Activated B cell treated with CpG ODN at 0.5 μM for 24 hours (primary cell): Measurements from ENCODE around the gene SLC24A4. TPM values are rescaled to one million over a fixed set of nuclear protein-coding genes. Genes with fewer than 3 reads are reported as not detected.

Source experiments
- ATAC-seq: fragments of 200-7000 bp; cut with Tn5 transposase; one replicate; pipeline ENCODE4 v1.10.0; 2021; ENCODE audit warnings: low read depth, mild to moderate bottlenecking, moderate library complexity
- CTCF ChIA-PET: fragments of 350-600 bp; sonication (Branson Sonifier 250); formaldehyde crosslinking; loops from one replicate; lab custom pipeline; 2021; ENCODE audit warnings: antibody characterized with exemption; lab: Charles Lee
- POLR2A ChIA-PET: fragments of 350-600 bp; sonication (Branson Sonifier 250); formaldehyde crosslinking; loops from one replicate; lab custom pipeline; 2021; ENCODE audit warnings: antibody characterized with exemption; lab: Charles Lee
- DNase-seq: peaks from one replicate; pipeline ENCODE4 v3.0.0; 2022
- H3K27ac Mint-ChIP-seq: one replicate; pipeline ENCODE4 v1.8.0; 2020; ENCODE audit warnings: mixed read lengths
- H3K27me3 Mint-ChIP-seq: one replicate; pipeline ENCODE4 v1.8.0; 2021; ENCODE audit warnings: mixed read lengths
- H3K36me3 Mint-ChIP-seq: one replicate; pipeline ENCODE4 v1.8.0; 2021; ENCODE audit warnings: low read depth, mixed read lengths
- H3K4me1 Mint-ChIP-seq: one replicate; pipeline ENCODE4 v1.8.0; 2021; ENCODE audit warnings: mixed read lengths
- H3K4me3 Mint-ChIP-seq: one replicate; pipeline ENCODE4 v1.8.0; 2020; ENCODE audit warnings: mild to moderate bottlenecking, mixed read lengths
- H3K9me3 Mint-ChIP-seq: one replicate; pipeline ENCODE4 v1.8.0; 2020; ENCODE audit warnings: mixed read lengths
- intact Hi-C: fragments of 100-400 bp; cut with micrococcal nuclease; formaldehyde crosslinking; loops from one replicate; pipeline ENCODE4 v1.15.1; 2024
- total RNA-seq: library from RNA; stranded (reverse); gene quantifications from 2 replicates; pipeline ENCODE4 v1.2.3, GENCODE V29; 2022
- TF ChIP-seq, protein P1 (sequence below): fragments of 200-600 bp; IDR thresholded peaks from one replicate; pipeline ENCODE4 v1.8.0; 2022; ENCODE audit warnings: antibody characterized with exemption, mild to moderate bottlenecking

The SLC24A4 gene
- total RNA-seq, 1 donor from 2014 or later = 0.09 TPM

DNA sequence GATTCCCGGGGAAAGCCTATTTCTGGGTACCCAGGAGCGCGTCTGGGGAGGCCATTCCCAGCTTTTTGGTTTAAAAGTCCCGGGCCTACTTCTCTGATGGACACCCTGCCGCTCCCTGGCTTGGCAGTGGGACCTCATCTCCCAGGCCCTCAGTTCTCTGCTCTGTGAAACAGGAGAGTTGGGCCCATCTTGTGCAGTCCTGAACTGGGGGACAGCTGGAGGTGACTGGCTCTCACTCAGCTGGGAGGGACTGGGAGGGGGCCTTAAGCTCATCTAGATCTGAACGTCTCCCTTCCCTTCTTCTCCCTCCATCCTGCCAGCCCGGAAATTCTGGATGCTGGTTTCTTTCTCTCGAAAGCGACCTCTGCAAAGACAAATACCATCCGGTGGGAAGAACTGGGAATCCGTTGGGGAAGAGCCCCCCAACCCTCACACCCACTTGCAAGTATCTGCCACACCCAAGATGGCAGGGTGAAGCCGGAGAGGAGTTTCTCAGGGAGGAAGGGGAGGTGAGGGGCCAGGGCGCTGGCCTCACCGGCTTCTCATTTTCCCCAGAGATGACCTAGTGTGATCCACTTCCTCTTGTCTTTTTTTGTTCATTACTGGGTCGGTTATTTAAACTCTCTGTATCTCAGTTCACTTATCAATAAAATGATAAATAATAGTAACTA, 192.0 kb downstream of the SLC24A4 start:
- no peak for ATAC-seq
- POLR2A ChIA-PET = interaction anchor here (1.8 kb wide), 1 partner anchor 54 kb away, joined by 4 read pairs; no protein-coding TSS in a partner anchor
- H3K36me3 Mint-ChIP-seq = no peaks in the 10 kb centered on the region
- TF ChIP-seq, protein P1, sequence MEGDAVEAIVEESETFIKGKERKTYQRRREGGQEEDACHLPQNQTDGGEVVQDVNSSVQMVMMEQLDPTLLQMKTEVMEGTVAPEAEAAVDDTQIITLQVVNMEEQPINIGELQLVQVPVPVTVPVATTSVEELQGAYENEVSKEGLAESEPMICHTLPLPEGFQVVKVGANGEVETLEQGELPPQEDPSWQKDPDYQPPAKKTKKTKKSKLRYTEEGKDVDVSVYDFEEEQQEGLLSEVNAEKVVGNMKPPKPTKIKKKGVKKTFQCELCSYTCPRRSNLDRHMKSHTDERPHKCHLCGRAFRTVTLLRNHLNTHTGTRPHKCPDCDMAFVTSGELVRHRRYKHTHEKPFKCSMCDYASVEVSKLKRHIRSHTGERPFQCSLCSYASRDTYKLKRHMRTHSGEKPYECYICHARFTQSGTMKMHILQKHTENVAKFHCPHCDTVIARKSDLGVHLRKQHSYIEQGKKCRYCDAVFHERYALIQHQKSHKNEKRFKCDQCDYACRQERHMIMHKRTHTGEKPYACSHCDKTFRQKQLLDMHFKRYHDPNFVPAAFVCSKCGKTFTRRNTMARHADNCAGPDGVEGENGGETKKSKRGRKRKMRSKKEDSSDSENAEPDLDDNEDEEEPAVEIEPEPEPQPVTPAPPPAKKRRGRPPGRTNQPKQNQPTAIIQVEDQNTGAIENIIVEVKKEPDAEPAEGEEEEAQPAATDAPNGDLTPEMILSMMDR = no peak
- intact Hi-C loops = loop anchor here (2.0 to 5.0 kb wide), 3 partner anchors 37 to 162 kb away; no protein-coding TSS in a partner anchor
- peak overlapping the region; percentile 50 for H3K27ac Mint-ChIP-seq
- CTCF ChIA-PET = no interaction called here
- DNase-seq = no peak
- no peaks in the 10 kb centered on the region for H3K9me3 Mint-ChIP-seq
- H3K4me3 Mint-ChIP-seq = peak overlapping the region; percentile 66
- H3K4me1 Mint-ChIP-seq = peaks cover 34% of the 10 kb centered on the region
- no peaks in the 10 kb centered on the region for H3K27me3 Mint-ChIP-seq

DNA sequence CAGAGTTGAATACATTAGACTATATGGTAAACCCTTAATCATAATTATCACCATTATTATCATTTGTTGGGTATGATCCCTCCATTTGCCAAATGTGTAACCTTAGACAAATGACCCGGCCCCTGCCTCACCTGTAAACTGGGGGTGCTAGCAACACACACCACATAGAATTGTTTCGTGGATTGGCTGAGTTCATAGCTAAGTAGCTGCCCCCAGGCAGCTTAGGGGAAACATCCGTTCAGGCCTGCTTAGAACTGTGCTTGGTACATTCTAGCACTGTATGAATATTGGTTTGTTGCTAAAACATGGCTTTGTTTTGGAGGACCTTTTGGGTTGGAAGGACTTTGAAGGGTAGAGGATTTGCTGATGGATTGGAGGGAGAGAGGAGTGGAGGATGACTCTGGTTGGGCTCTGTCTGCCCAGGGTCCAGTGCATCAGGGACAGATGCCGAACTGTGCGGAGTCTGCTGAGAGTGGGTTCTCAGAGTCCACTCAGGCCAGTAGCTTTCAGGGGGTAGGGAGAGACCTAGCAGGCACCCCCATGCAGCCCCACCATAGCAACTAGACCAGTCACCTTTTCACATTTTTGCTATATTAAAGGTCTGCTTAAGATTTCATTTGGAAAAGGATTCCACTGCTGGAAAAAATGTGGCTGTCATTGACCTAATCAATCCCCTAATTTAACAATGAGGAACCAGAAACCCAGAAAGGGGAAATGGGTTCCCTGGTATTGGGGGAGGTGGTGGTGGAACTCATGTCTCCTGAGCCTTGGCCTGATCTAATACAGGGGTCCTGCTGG, 192.8 kb downstream of the SLC24A4 start:
- POLR2A ChIA-PET = interaction anchor here (0.6 to 1.8 kb wide), 4 partner anchors 22 to 138 kb away, joined by 3 to 13 read pairs (median 4); no protein-coding TSS in a partner anchor

DNA sequence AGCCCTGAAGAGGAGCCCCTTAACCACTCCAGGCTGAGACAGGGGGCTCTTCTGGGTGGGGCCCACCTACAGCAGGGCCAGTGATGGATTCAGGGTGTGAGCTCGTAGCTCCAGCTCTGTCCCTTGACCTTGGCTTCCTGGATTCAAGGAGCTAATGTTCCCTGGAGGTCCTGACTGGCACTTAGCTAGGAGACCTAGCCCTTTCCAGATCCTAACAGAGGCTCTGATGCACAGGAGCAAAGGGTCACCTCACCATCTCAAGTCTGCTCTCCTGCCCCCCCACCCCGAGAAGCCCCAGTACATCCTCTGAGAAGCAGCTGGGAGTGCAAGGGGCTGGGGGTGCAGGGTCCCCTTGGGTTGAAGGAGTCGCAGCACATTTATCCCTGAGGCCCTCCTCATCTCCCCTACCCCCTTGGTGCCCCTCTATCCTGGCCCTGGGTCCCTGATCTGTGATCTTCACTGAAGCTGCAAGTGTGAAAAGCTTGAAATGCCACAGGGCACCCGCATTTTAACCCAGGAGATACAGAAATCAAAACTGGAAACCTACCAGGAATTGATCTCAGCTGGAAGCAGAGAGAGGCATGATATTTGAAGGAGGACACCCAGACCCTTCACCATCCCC, 193.5 kb downstream of the SLC24A4 start:
- no peak for ATAC-seq
- TF ChIP-seq, protein P1 = no peak
- ChIA-PET POLR2A (interaction anchor here (0.6 to 1.8 kb wide), 6 partner anchors 21 to 138 kb away, joined by 3 to 13 read pairs (median 4); no protein-coding TSS in a partner anchor), CTCF (no interaction called here)
- intact Hi-C loops = no loop called here
- no peak for DNase-seq
- Mint-ChIP-seq H3K4me3 (no peak overlapping the region), H3K36me3 (peaks cover 2% of the 10 kb centered on the region), H3K9me3 (no peaks in the 10 kb centered on the region), H3K27ac (no peak overlapping the region), H3K27me3 (no peaks in the 10 kb centered on the region), H3K4me1 (peaks cover 35% of the 10 kb centered on the region)

More for the DNA sequence above, 192.8 kb downstream of the SLC24A4 start:
- H3K36me3 Mint-ChIP-seq = no peaks in the 10 kb centered on the region
- no peak overlapping the region for H3K27ac Mint-ChIP-seq
- TF ChIP-seq, protein P1 = no peak
- H3K4me1 Mint-ChIP-seq = peaks cover 34% of the 10 kb centered on the region
- H3K9me3 Mint-ChIP-seq = no peaks in the 10 kb centered on the region
- CTCF ChIA-PET = no interaction called here
- intact Hi-C loops = loop anchor here (2.0 kb wide), 1 partner anchor 161 kb away; no protein-coding TSS in a partner anchor
- ATAC-seq (no peak), DNase-seq (no peak)
- H3K27me3 Mint-ChIP-seq = no peaks in the 10 kb centered on the region
- H3K4me3 Mint-ChIP-seq = peak overlapping the region; percentile 66

DNA sequence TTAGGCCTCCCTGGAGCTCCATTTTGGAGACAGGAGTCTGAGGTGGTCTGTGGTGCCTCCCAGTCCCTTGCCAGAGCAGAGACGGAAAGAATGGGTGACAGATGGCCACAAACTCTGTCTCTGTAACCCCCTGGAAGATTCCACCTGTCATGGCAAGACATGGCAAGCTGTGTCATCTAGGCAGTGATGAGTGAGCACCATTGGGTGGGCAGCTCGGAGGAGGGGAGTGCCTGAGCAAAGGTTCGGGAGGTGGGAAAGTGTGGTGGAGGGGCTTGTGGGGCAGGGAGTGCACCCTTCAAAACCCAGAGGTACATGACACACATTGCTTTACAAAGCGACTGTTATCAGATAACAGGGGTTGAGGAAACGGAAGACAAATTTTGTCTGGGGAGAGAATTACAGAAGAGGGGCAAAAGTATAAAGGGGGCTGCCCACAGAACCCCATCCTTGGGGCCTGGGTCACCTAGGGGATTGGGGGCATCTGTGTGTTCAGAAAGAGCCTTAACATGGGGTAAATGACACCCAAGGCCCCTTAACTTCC, 194.1 kb downstream of the SLC24A4 start:
- intact Hi-C loops = no loop called here
- Mint-ChIP-seq H3K36me3 (peaks cover 2% of the 10 kb centered on the region), H3K4me3 (no peak overlapping the region), H3K27ac (no peak overlapping the region), H3K27me3 (no peaks in the 10 kb centered on the region), H3K9me3 (no peaks in the 10 kb centered on the region), H3K4me1 (peaks cover 35% of the 10 kb centered on the region)
- ChIA-PET POLR2A (interaction anchor here (0.6 to 1.3 kb wide), 3 partner anchors 40 to 137 kb away, joined by 3 to 5 read pairs (median 3); no protein-coding TSS in a partner anchor), CTCF (no interaction called here)
- TF ChIP-seq, protein P1 = no peak
- ATAC-seq (no peak), DNase-seq (no peak)
